Mesenteric fat pad (tissue), 1 donor: ENCODE results near the gene VSIG4. TPM values are rescaled to one million over a fixed set of nuclear protein-coding genes. Genes with fewer than 3 reads are reported as not detected.

Experiments used
- DNase-seq: peaks from one replicate; pipeline ENCODE4 v3.0.0-alpha.2; 2020; ENCODE audit warnings: low spot score
- total RNA-seq: library from RNA; stranded (reverse); fragmentation: NEBNext Ultra II Directional; extraction: Animal tissue kit (Norgen Biotek cat#: 25700); gene quantifications from one replicate; pipeline ENCODE4 v1.2.1, GENCODE V29; 2021
- donor health status: DM: yes; HTN: yes; CAD: no.

The VSIG4 gene
- total RNA-seq, 1 donor from 2014 or later, result 448 TPM

- no peak for DNase-seq
Measured at GRCh38 chrX:66024570-66024969, 15.3 kb downstream of the VSIG4 start.

GRCh38 chrX:66024092-66024467, 15.8 kb downstream of the VSIG4 start:
- no peak for DNase-seq

GRCh38 chrX:66023385-66024091, 16.3 kb downstream of the VSIG4 start:
- no peak for DNase-seq

- no peak for DNase-seq
Measured at GRCh38 chrX:66022632-66023384, 17.1 kb downstream of the VSIG4 start.

GRCh38 chrX:66021765-66022631, 17.9 kb downstream of the VSIG4 start:
- DNase-seq, result no peak

GRCh38 chrX:66021401-66021764, 18.5 kb downstream of the VSIG4 start:
- no peak for DNase-seq

- no peak for DNase-seq
Measured at GRCh38 chrX:66020631-66021334, 19.1 kb downstream of the VSIG4 start.

- no peak for DNase-seq
Measured at GRCh38 chrX:66019974-66020373, 19.9 kb downstream of the VSIG4 start.

GRCh38 chrX:66019310-66019652, 20.6 kb downstream of the VSIG4 start:
- no peak for DNase-seq

GRCh38 chrX:66018585-66019309, 21.1 kb downstream of the VSIG4 start:
- no peak for DNase-seq

GRCh38 chrX:66017659-66018170, 22.2 kb downstream of the VSIG4 start:
- no peak for DNase-seq

- no peak for DNase-seq
Measured at GRCh38 chrX:66016905-66017658, 22.8 kb downstream of the VSIG4 start.

GRCh38 chrX:66015900-66016689, 23.8 kb downstream of the VSIG4 start:
- DNase-seq, result no peak

- DNase-seq, result no peak
Measured at GRCh38 chrX:66015152-66015831, 24.6 kb downstream of the VSIG4 start.

GRCh38 chrX:66014556-66014955, 25.3 kb downstream of the VSIG4 start:
- no peak for DNase-seq

GRCh38 chrX:66014084-66014483, 25.8 kb downstream of the VSIG4 start:
- DNase-seq, result no peak

- no peak for DNase-seq
Measured at GRCh38 chrX:66013194-66013816, 26.6 kb downstream of the VSIG4 start.

GRCh38 chrX:66012094-66012534, 27.8 kb downstream of the VSIG4 start:
- no peak for DNase-seq
